Naive thymus-derived CD8-positive, alpha-beta T cell (primary cell): Measurements from ENCODE around the gene BNIP2. TPM values are rescaled to one million over a fixed set of nuclear protein-coding genes. Genes with fewer than 3 reads are reported as not detected.
A peak's percentile ranks its signal among the peaks of the same experiment; 100 is the strongest.

Experiments
- ATAC-seq, 2 donors: fragments of 150-1000 bp; cut with Tn5 transposase in 1 of 2; sonication (Bioruptor Pico), chemical (Tn5 transposase) in 1 of 2; 1 replicate in 1 of 2; 2 replicates in 1 of 2; pipeline ENCODE4 v1.10.0; 2021; ENCODE audit warnings: mild to moderate bottlenecking in 2 of 2, moderate library complexity in 2 of 2
- POLR2A ChIA-PET: fragments of 350-600 bp; sonication (Branson Sonifier 250); formaldehyde crosslinking; loops from one replicate; lab custom pipeline; 2021; ENCODE audit warnings: antibody characterized with exemption; lab: Charles Lee
- DNase-seq, 10 donors: peaks; one replicate each; pipeline versions ENCODE4 v3.0.0 to v3.0.0-alpha.2; 2020 to 2022
- H3K27ac Mint-ChIP-seq, 10 donors: one replicate each; pipeline ENCODE4 v1.8.0; 2020 to 2022; ENCODE audit warnings: mild to moderate bottlenecking in 10 of 10, mixed read lengths in 10 of 10, moderate library complexity in 4 of 10, inconsistent platforms in 1 of 10
- H3K27me3 Mint-ChIP-seq, 5 donors: one replicate each; pipeline ENCODE4 v1.8.0; 2021 to 2022; ENCODE audit warnings: mixed read lengths in 5 of 5
- H3K36me3 Mint-ChIP-seq, 3 donors: one replicate each; pipeline ENCODE4 v1.8.0; 2020 to 2022; ENCODE audit warnings: mixed read lengths in 3 of 3, mild to moderate bottlenecking in 2 of 3, inconsistent platforms in 1 of 3
- H3K4me1 Mint-ChIP-seq, 4 donors: one replicate each; pipeline ENCODE4 v1.8.0; 2021 to 2022; ENCODE audit warnings: mixed read lengths in 4 of 4
- H3K4me3 Mint-ChIP-seq, 10 donors: one replicate each; pipeline ENCODE4 v1.8.0; 2020 to 2022; ENCODE audit warnings: mild to moderate bottlenecking in 10 of 10, mixed read lengths in 10 of 10, moderate library complexity in 6 of 10, inconsistent platforms in 1 of 10
- H3K9me3 Mint-ChIP-seq, 9 donors: one replicate each; pipeline ENCODE4 v1.8.0; 2020 to 2022; ENCODE audit warnings: mixed read lengths in 9 of 9, mild to moderate bottlenecking in 3 of 9, inconsistent platforms in 1 of 9, moderate library complexity in 1 of 9
- polyA plus RNA-seq, 3 donors: library from polyadenylated mRNA; unstranded; fragments of 300-500 nt; fragmentation: Illumina TruSeq; gene quantifications; one replicate each; pipeline ENCODE4 v1.2.3, GENCODE V29; 2021
- total RNA-seq, 8 experiments: library from RNA in 2 of 8; stranded (reverse) in 2 of 8; gene quantifications; one replicate each; pipeline ENCODE4 v1.2.3 and lab custom pipeline; 2021 to 2026

BNIP2 gene
- total RNA-seq: 100 to 1,000 TPM; 107 to 118 TPM
- polyA plus RNA-seq: 10 to 100 TPM; 92.2 to 93.4 (median 92.2) TPM
- 136 to 249 (median 207) reads per million in 6 experiments for total RNA-seq (lab: John Stamatoyannopoulos, UW)

GRCh38 chr15:59688782-59689625, at the start of gene BNIP2:
Gene BNIP2, minus strand, starts transcription at chr15:59689320. Its CDS starts 6,863 bp downstream, at chr15:59682457.
- Mint-ChIP-seq H3K36me3 (peaks cover 0 to 18% (median 2%) of the 10 kb centered on the region in 3 donors), H3K4me3 (peak within 1 kb of the TSS; percentile 81 to 98 (median 96)), H3K27ac (peak within 1 kb of the TSS; percentile 86 to 100 (median 98)), H3K9me3 (no peaks in the 10 kb centered on the region), H3K4me1 (peaks cover 13 to 56% (median 41%) of the 10 kb centered on the region in 4 donors), H3K27me3 (no peaks in the 10 kb centered on the region)
- peak; percentile 91 for ATAC-seq
- POLR2A ChIA-PET: interaction anchor here (0.6 to 3.1 kb wide), 12 partner anchors 30 to 918 kb away, joined by 3 to 26 read pairs (median 4); partner anchors contain the start of genes GTF2A2, MINDY2 and RNF111
- DNase-seq: peak; percentile 97 to 100 (median 99)

GRCh38 chr15:59738676-59739075, 49.6 kb upstream of the BNIP2 start:
- ATAC-seq (no peak), DNase-seq (no peak)
- Mint-ChIP-seq H3K27me3 (peaks cover 0 to 10% (median under 1%) of the 10 kb centered on the region in 5 donors), H3K4me3 (no peak overlapping the region), H3K27ac (peak overlapping the region in 1 of 10 donors; percentile 53), H3K4me1 (no peaks in the 10 kb centered on the region), H3K9me3 (peaks cover 0 to 6% (median 3%) of the 10 kb centered on the region in 9 donors), H3K36me3 (peaks cover 0 to 3% (median 1%) of the 10 kb centered on the region in 3 donors)
- POLR2A ChIA-PET: no interaction called here

GRCh38 chr15:59736181-59736580, 47.1 kb upstream of the BNIP2 start:
- ATAC-seq (no peak), DNase-seq (no peak)
- POLR2A ChIA-PET: no interaction called here
- no peak overlapping the region for H3K4me3 Mint-ChIP-seq
- no peak overlapping the region for H3K27ac Mint-ChIP-seq
- H3K27me3 Mint-ChIP-seq: peaks cover 0 to 4% (median 1%) of the 10 kb centered on the region in 5 donors
- H3K9me3 Mint-ChIP-seq: no peaks in the 10 kb centered on the region
- H3K36me3 Mint-ChIP-seq: no peaks in the 10 kb centered on the region
- no peaks in the 10 kb centered on the region for H3K4me1 Mint-ChIP-seq

GRCh38 chr15:59725151-59725486, 36.0 kb upstream of the BNIP2 start:
- H3K9me3 Mint-ChIP-seq: no peaks in the 10 kb centered on the region

GRCh38 chr15:59723687-59724346, 34.7 kb upstream of the BNIP2 start:
- POLR2A ChIA-PET: no interaction called here
- DNase-seq: no peak
- Mint-ChIP-seq H3K9me3 (no peaks in the 10 kb centered on the region), H3K36me3 (no peaks in the 10 kb centered on the region), H3K4me1 (no peaks in the 10 kb centered on the region), H3K27me3 (peaks cover 0 to 4% (median 3%) of the 10 kb centered on the region in 5 donors), H3K27ac (peak overlapping the region in 1 of 10 donors; percentile 30), H3K4me3 (no peak overlapping the region)
- no peak for ATAC-seq

More at GRCh38 chr15:59725151-59725486, 36.0 kb upstream of the BNIP2 start:
- Mint-ChIP-seq H3K4me3 (no peak overlapping the region), H3K27me3 (peaks cover 0 to 5% (median 3%) of the 10 kb centered on the region in 5 donors), H3K36me3 (no peaks in the 10 kb centered on the region), H3K27ac (no peak overlapping the region), H3K4me1 (no peaks in the 10 kb centered on the region)
- POLR2A ChIA-PET: interaction anchor here (0.6 kb wide), 1 partner anchor 21 kb away, joined by 3 read pairs; no protein-coding TSS in a partner anchor
- DNase-seq (no peak), ATAC-seq (no peak)

GRCh38 chr15:59722476-59722875, 33.4 kb upstream of the BNIP2 start:
- no peak for DNase-seq
- no peak for ATAC-seq
- POLR2A ChIA-PET: no interaction called here
- H3K4me3 Mint-ChIP-seq: no peak overlapping the region
- no peaks in the 10 kb centered on the region for H3K36me3 Mint-ChIP-seq
- peaks cover 0 to 4% (median 0%) of the 10 kb centered on the region in 5 donors for H3K27me3 Mint-ChIP-seq
- H3K9me3 Mint-ChIP-seq: no peaks in the 10 kb centered on the region
- H3K27ac Mint-ChIP-seq: no peak overlapping the region
- no peaks in the 10 kb centered on the region for H3K4me1 Mint-ChIP-seq

GRCh38 chr15:59722037-59722436, 32.9 kb upstream of the BNIP2 start:
- DNase-seq (no peak), ATAC-seq (no peak)
- peaks cover 0 to 2% (median 0%) of the 10 kb centered on the region in 5 donors for H3K27me3 Mint-ChIP-seq
- H3K4me1 Mint-ChIP-seq: no peaks in the 10 kb centered on the region
- H3K4me3 Mint-ChIP-seq: no peak overlapping the region
- POLR2A ChIA-PET: no interaction called here
- H3K36me3 Mint-ChIP-seq: no peaks in the 10 kb centered on the region
- no peak overlapping the region for H3K27ac Mint-ChIP-seq
- H3K9me3 Mint-ChIP-seq: no peaks in the 10 kb centered on the region

- H3K36me3 Mint-ChIP-seq: no peaks in the 10 kb centered on the region
- peaks cover 0 to 2% (median 0%) of the 10 kb centered on the region in 5 donors for H3K27me3 Mint-ChIP-seq
- H3K4me1 Mint-ChIP-seq: no peaks in the 10 kb centered on the region
- no peak for ATAC-seq
- no peaks in the 10 kb centered on the region for H3K9me3 Mint-ChIP-seq
- POLR2A ChIA-PET: no interaction called here
- no peak overlapping the region for H3K4me3 Mint-ChIP-seq
- DNase-seq: no peak
- no peak overlapping the region for H3K27ac Mint-ChIP-seq
Measured at GRCh38 chr15:59721411-59721810, 32.3 kb upstream of the BNIP2 start.

- DNase-seq: no peak
- no peak overlapping the region for H3K4me3 Mint-ChIP-seq
- H3K36me3 Mint-ChIP-seq: no peaks in the 10 kb centered on the region
- H3K27me3 Mint-ChIP-seq: peaks cover 0 to 6% (median 3%) of the 10 kb centered on the region in 5 donors
- H3K27ac Mint-ChIP-seq: no peak overlapping the region
- no peaks in the 10 kb centered on the region for H3K4me1 Mint-ChIP-seq
- ATAC-seq: no peak
- H3K9me3 Mint-ChIP-seq: peaks cover 0 to 5% (median 0%) of the 10 kb centered on the region in 9 donors
- POLR2A ChIA-PET: interaction anchor here (0.7 kb wide), 1 partner anchor 39 kb away, joined by 5 read pairs; no protein-coding TSS in a partner anchor
Measured at GRCh38 chr15:59713177-59713576, 24.1 kb upstream of the BNIP2 start.

GRCh38 chr15:59711451-59712243, 22.5 kb upstream of the BNIP2 start:
- ATAC-seq: no peak
- DNase-seq: no peak
- H3K36me3 Mint-ChIP-seq: no peaks in the 10 kb centered on the region
- H3K4me1 Mint-ChIP-seq: no peaks in the 10 kb centered on the region
- H3K27me3 Mint-ChIP-seq: peaks cover 0 to 4% (median 2%) of the 10 kb centered on the region in 5 donors
- H3K4me3 Mint-ChIP-seq: no peak overlapping the region
- POLR2A ChIA-PET: no interaction called here
- peaks cover 0 to 9% (median 0%) of the 10 kb centered on the region in 9 donors for H3K9me3 Mint-ChIP-seq
- H3K27ac Mint-ChIP-seq: no peak overlapping the region

GRCh38 chr15:59707619-59708018, 18.5 kb upstream of the BNIP2 start:
- H3K27me3 Mint-ChIP-seq: peaks cover 0 to 4% (median 3%) of the 10 kb centered on the region in 5 donors
- no peak overlapping the region for H3K27ac Mint-ChIP-seq
- POLR2A ChIA-PET: no interaction called here
- H3K36me3 Mint-ChIP-seq: no peaks in the 10 kb centered on the region
- DNase-seq: no peak
- H3K4me3 Mint-ChIP-seq: no peak overlapping the region
- no peaks in the 10 kb centered on the region for H3K4me1 Mint-ChIP-seq
- peaks cover 0 to 9% (median 0%) of the 10 kb centered on the region in 9 donors for H3K9me3 Mint-ChIP-seq
- no peak for ATAC-seq
